ENCODE results near the gene GNAO1.

The GNAO1 gene

GRCh38 chr16:56331915-56332314 is 140.6 kb downstream of the GNAO1 start:
- TF ChIP-seq GATA3 (IDR thresholded peaks at IDR 0.05; ENCODE audit: low read depth, low read length), result no peak
- no peak for TF ChIP-seq GATA2 (IDR thresholded peaks at IDR 0.05; ENCODE audit: low read depth, low read length)

- TF ChIP-seq GATA3 (IDR thresholded peaks at IDR 0.05; ENCODE audit: low read depth, low read length), result no peak
- no peak for TF ChIP-seq GATA2 (IDR thresholded peaks at IDR 0.05; ENCODE audit: low read depth, low read length)
Measured at GRCh38 chr16:56332464-56333079, 141.3 kb downstream of the GNAO1 start.

GRCh38 chr16:56334761-56335160 is 143.5 kb downstream of the GNAO1 start:
- TF ChIP-seq GATA3 (IDR thresholded peaks at IDR 0.05; ENCODE audit: low read depth, low read length) (no peak), GATA2 (IDR thresholded peaks at IDR 0.05; ENCODE audit: low read depth, low read length) (no peak)

GRCh38 chr16:56336071-56336688 is 144.9 kb downstream of the GNAO1 start:
- TF ChIP-seq GATA2 (IDR thresholded peaks at IDR 0.05; ENCODE audit: low read depth, low read length) (no peak), GATA3 (IDR thresholded peaks at IDR 0.05; ENCODE audit: low read depth, low read length) (no peak)

GRCh38 chr16:56336711-56337110 is 145.4 kb downstream of the GNAO1 start:
- no peak for TF ChIP-seq GATA3 (IDR thresholded peaks at IDR 0.05; ENCODE audit: low read depth, low read length)
- no peak for TF ChIP-seq GATA2 (IDR thresholded peaks at IDR 0.05; ENCODE audit: low read depth, low read length)

- TF ChIP-seq GATA2 (IDR thresholded peaks at IDR 0.05; ENCODE audit: low read depth, low read length) (no peak), GATA3 (IDR thresholded peaks at IDR 0.05; ENCODE audit: low read depth, low read length) (no peak)
Measured at GRCh38 chr16:56337131-56337857, 146.0 kb downstream of the GNAO1 start.

- TF ChIP-seq GATA2 (IDR thresholded peaks at IDR 0.05; ENCODE audit: low read depth, low read length) (no peak), GATA3 (IDR thresholded peaks at IDR 0.05; ENCODE audit: low read depth, low read length) (no peak)
Measured at GRCh38 chr16:56337858-56338325, 146.6 kb downstream of the GNAO1 start.

GRCh38 chr16:56338566-56339318 is 147.5 kb downstream of the GNAO1 start:
- no peak for TF ChIP-seq GATA3 (IDR thresholded peaks at IDR 0.05; ENCODE audit: low read depth, low read length)
- no peak for TF ChIP-seq GATA2 (IDR thresholded peaks at IDR 0.05; ENCODE audit: low read depth, low read length)

GRCh38 chr16:56339431-56340195 is 148.3 kb downstream of the GNAO1 start:
- TF ChIP-seq GATA2 (IDR thresholded peaks at IDR 0.05; ENCODE audit: low read depth, low read length), result no peak
- no peak for TF ChIP-seq GATA3 (IDR thresholded peaks at IDR 0.05; ENCODE audit: low read depth, low read length)

GRCh38 chr16:56340416-56340815 is 149.1 kb downstream of the GNAO1 start:
- TF ChIP-seq GATA3 (IDR thresholded peaks at IDR 0.05; ENCODE audit: low read depth, low read length), result no peak
- TF ChIP-seq GATA2 (IDR thresholded peaks at IDR 0.05; ENCODE audit: low read depth, low read length), result no peak

- no peak for TF ChIP-seq GATA2 (IDR thresholded peaks at IDR 0.05; ENCODE audit: low read depth, low read length)
- TF ChIP-seq GATA3 (IDR thresholded peaks at IDR 0.05; ENCODE audit: low read depth, low read length), result no peak
Measured at GRCh38 chr16:56340864-56341365, 149.6 kb downstream of the GNAO1 start.

GRCh38 chr16:56341656-56342399 is 150.5 kb downstream of the GNAO1 start:
- TF ChIP-seq GATA3 (IDR thresholded peaks at IDR 0.05; ENCODE audit: low read depth, low read length) (no peak), GATA2 (IDR thresholded peaks at IDR 0.05; ENCODE audit: low read depth, low read length) (no peak)
